AG09319 (cell line): ENCODE measurements around the gene SRP19.

Source experiments
- DNase-seq: peaks from one replicate; pipeline ENCODE4 v3.0.0-alpha.2; 2010; ENCODE audit warnings: low read depth; ENCODE audit errors: extremely low read depth
- CTCF ChIP-seq: IDR thresholded peaks from 2 replicates; pipeline ENCODE4 v1.5.1; 2011; ENCODE audit warnings: low read depth, mild to moderate bottlenecking, inconsistent platforms, low read length, moderate library complexity

SRP19 gene

DNA sequence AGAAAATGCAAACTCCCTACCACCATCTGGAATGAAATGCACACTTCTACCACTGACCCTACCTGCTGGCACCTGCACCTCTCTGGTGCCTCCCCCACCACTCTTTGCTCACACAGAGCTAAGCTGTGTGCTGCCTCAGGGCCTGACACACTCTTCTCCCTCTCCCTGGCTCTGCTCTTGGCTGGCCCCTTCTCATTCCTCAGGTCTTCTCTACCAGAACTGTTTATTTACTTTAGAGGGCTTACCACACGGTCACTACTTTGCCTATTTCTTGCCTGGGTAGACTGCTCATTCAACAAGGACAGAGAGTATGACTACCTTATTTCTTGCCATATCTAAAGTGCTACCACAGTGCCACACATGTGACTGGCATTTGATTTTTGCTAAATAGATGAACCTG, 57.6 kb downstream of the SRP19 start:
- TF ChIP-seq CTCF = no peak
- peak; percentile 44 for DNase-seq
